SW480 (cell line): ENCODE results near the gene CHEK2.
"Not testable (repeated sequence)": the region's sequence is repeated elsewhere in the genome, so short reads cannot be mapped to it uniquely, and the experiment has no call there.

Source experiments
- DNase-seq: peaks from one replicate; pipeline ENCODE4 v3.0.0-alpha.2; 2016; ENCODE audit warnings: low spot score

Gene CHEK2

GRCh38 chr22:28689796-28690195, 51.8 kb downstream of the CHEK2 start:
- DNase-seq, result not testable (repeated sequence)

GRCh38 chr22:28682966-28683365, 58.7 kb downstream of the CHEK2 start:
- DNase-seq, result not testable (repeated sequence)

- not testable (repeated sequence) for DNase-seq
Measured at GRCh38 chr22:28680813-28681490, 60.7 kb downstream of the CHEK2 start.

- not testable (repeated sequence) for DNase-seq
Measured at GRCh38 chr22:28679611-28680287, 61.9 kb downstream of the CHEK2 start, which contains the start of gene TTC28. Gene TTC28, minus strand, starts transcription at chr22:28679840. Its CDS starts 117 bp downstream, at chr22:28679723.

GRCh38 chr22:28678778-28679610, 62.6 kb downstream of the CHEK2 start:
- not testable (repeated sequence) for DNase-seq

- not testable (repeated sequence) for DNase-seq
Measured at GRCh38 chr22:28678170-28678569, 63.5 kb downstream of the CHEK2 start.

- DNase-seq, result peak; percentile 56
Measured at GRCh38 chr22:28674121-28674563, 67.5 kb downstream of the CHEK2 start.

GRCh38 chr22:28670756-28671155, 70.9 kb downstream of the CHEK2 start:
- no peak for DNase-seq

GRCh38 chr22:28670161-28670560, 71.5 kb downstream of the CHEK2 start:
- DNase-seq, result no peak

GRCh38 chr22:28669387-28669786, 72.2 kb downstream of the CHEK2 start:
- DNase-seq, result no peak

GRCh38 chr22:28663569-28663942, 78.1 kb downstream of the CHEK2 start:
- not testable (repeated sequence) for DNase-seq

GRCh38 chr22:28658448-28658847, 83.2 kb downstream of the CHEK2 start:
- DNase-seq, result no peak

- DNase-seq, result no peak
Measured at GRCh38 chr22:28656181-28656580, 85.4 kb downstream of the CHEK2 start.

GRCh38 chr22:28650463-28650862, 91.2 kb downstream of the CHEK2 start:
- no peak for DNase-seq

- DNase-seq, result no peak
Measured at GRCh38 chr22:28648792-28649191, 92.8 kb downstream of the CHEK2 start.

GRCh38 chr22:28647216-28647615, 94.4 kb downstream of the CHEK2 start:
- no peak for DNase-seq

GRCh38 chr22:28639321-28639720, 102.3 kb downstream of the CHEK2 start:
- DNase-seq, result no peak
